ENCODE measurements around the gene IRS2. TPM values are rescaled to one million over a fixed set of nuclear protein-coding genes. Genes with fewer than 3 reads are reported as not detected.

IRS2 gene
- total RNA-seq, 1 donor from 2014 or later = 14.9 TPM

DNA sequence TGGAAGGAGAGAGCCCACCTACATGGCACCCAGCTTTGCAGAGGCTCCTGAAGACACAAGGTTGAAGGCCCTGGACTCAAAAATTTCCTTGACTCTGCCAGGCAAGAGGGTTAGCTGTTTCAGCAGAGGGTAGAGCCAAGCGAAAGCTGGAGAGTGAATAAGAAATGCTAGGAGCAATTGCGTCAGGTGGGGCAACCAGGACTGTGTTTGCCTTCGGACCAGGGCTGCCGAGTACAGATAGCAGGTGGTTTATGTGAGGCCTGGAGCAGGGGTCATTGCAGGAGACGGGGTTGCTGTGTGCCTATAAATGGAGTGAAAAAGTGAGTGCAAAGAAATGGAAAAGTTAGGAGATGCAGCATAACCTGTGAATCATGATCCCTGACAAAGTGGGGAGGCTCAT, 59.1 kb downstream of the IRS2 start:
- no peaks in the 10 kb centered on the region for H3K9me3 ChIP-seq (replicated peaks)
- H3K27ac ChIP-seq (replicated peaks) = no peak overlapping the region
- H3K4me1 ChIP-seq = no peaks in the 10 kb centered on the region
- intact Hi-C loops (cut with micrococcal nuclease) = no loop called here
- TF ChIP-seq, protein P1, sequence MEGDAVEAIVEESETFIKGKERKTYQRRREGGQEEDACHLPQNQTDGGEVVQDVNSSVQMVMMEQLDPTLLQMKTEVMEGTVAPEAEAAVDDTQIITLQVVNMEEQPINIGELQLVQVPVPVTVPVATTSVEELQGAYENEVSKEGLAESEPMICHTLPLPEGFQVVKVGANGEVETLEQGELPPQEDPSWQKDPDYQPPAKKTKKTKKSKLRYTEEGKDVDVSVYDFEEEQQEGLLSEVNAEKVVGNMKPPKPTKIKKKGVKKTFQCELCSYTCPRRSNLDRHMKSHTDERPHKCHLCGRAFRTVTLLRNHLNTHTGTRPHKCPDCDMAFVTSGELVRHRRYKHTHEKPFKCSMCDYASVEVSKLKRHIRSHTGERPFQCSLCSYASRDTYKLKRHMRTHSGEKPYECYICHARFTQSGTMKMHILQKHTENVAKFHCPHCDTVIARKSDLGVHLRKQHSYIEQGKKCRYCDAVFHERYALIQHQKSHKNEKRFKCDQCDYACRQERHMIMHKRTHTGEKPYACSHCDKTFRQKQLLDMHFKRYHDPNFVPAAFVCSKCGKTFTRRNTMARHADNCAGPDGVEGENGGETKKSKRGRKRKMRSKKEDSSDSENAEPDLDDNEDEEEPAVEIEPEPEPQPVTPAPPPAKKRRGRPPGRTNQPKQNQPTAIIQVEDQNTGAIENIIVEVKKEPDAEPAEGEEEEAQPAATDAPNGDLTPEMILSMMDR (IDR thresholded peaks at IDR 0.05; ENCODE audit: borderline replicate concordance) = no peak
- peaks cover 35% of the 10 kb centered on the region for H3K27me3 ChIP-seq (ENCODE audit: low read depth)
- H3K4me3 ChIP-seq = no peak overlapping the region
- no peak for DNase-seq
- H3K36me3 ChIP-seq = no peaks in the 10 kb centered on the region

DNA sequence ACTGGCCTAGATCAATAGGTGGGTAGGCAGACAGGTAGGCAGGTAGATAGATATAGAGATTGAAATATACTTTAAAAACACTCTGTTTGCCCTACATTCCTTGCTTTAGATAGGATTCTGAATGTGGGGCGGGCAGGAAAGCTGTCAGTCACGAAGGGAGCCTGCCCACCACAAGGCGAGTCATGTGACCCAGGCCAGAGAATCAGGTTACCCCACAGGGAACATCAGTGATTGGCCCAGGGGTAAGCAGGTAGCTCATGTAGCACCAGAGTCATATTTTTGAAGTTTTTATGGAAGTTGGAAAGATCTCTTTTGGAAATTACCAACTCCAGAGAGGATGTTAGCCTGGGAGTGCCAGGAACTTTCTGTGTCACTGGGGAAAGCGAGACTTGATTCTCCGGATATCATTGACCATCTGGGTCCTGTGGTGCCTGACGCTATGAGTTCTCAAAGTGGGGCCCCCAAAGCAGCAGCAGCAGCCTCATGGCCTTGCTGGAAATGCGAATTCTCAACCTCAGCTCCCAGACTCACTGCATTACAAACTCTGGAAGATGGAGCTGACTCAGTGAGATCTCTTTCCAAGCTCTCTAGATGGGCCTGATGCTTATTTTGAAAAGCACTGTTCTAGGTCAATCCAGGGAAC, 60.3 kb downstream of the IRS2 start:
- H3K27me3 ChIP-seq (ENCODE audit: low read depth) = peaks cover 31% of the 10 kb centered on the region
- no peaks in the 10 kb centered on the region for H3K4me1 ChIP-seq
- H3K9me3 ChIP-seq (replicated peaks) = no peaks in the 10 kb centered on the region
- no peaks in the 10 kb centered on the region for H3K36me3 ChIP-seq
- TF ChIP-seq, protein P1 (IDR thresholded peaks at IDR 0.05; ENCODE audit: borderline replicate concordance) = no peak
- intact Hi-C loops (cut with micrococcal nuclease) = no loop called here
- DNase-seq = no peak
- no peak overlapping the region for H3K27ac ChIP-seq (replicated peaks)
- no peak overlapping the region for H3K4me3 ChIP-seq

DNA sequence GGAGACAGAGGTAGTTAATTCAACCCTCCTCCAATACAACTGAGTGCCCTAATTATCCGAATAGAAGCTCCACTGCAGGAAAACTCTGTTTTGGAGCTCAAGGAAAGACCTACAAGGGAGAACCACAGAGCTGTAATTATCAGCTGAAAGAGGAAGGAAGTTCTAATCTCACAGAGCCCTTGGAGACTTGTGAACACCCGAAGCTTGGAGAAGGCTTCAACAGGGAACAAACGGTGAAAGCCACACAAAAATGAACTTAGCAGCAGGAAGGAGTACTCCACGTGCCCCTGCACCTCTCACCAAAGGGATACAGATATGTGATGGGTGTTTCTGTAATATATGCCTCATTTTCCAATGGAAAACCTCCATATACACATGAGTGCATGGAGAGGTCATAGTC, 61.1 kb downstream of the IRS2 start:
- TF ChIP-seq, protein P1 (IDR thresholded peaks at IDR 0.05; ENCODE audit: borderline replicate concordance) = no peak
- Histone ChIP-seq H3K4me3 (no peak overlapping the region), H3K36me3 (no peaks in the 10 kb centered on the region), H3K4me1 (no peaks in the 10 kb centered on the region), H3K9me3 (replicated peaks) (no peaks in the 10 kb centered on the region), H3K27me3 (ENCODE audit: low read depth) (peaks cover 23% of the 10 kb centered on the region), H3K27ac (replicated peaks) (no peak overlapping the region)
- intact Hi-C loops (cut with micrococcal nuclease) = no loop called here
- no peak for DNase-seq

DNA sequence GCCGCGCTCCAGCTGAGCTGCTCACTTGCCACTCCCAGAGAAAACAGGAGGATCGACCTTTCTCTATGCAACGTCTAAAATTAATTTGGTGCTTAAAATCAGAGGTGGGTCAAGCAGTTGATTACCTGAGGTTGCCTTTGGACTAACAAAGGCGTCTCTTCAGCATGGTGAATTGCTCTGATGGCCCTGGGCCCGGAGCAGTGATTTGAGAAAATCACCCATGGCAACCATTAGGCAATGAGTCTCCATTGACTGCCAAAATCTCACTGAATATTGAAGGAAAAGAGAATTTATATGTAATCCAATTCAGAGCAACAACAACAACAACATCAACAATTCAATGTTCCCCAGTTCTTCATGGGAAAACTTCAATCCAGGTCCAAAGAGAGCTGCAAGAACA, 61.8 kb downstream of the IRS2 start:
- H3K36me3 ChIP-seq = no peaks in the 10 kb centered on the region
- no peak overlapping the region for H3K27ac ChIP-seq (replicated peaks)
- no peaks in the 10 kb centered on the region for H3K9me3 ChIP-seq (replicated peaks)
- no peak for DNase-seq
- TF ChIP-seq, protein P1 (IDR thresholded peaks at IDR 0.05; ENCODE audit: borderline replicate concordance) = no peak
- H3K27me3 ChIP-seq (ENCODE audit: low read depth) = peaks cover 16% of the 10 kb centered on the region
- no peaks in the 10 kb centered on the region for H3K4me1 ChIP-seq
- intact Hi-C loops (cut with micrococcal nuclease) = no loop called here
- no peak overlapping the region for H3K4me3 ChIP-seq

DNA sequence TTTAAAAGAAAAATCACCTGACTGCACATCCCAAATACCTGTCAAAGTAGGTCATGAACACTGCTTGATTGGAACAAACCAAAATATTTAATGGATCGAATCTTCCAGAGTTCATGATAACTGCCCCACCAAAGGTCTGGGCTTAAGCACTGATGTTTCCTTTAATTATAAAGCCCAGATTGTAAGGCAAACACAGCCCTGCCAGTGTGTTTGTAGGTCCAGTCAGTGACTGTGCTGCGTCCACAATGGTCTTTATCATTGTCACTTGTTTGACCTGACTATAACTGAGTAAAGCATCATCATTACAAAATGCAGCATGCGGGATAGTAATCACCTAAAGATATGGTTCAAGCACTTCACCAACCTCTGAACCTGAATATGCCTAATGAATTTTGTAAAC, 63.3 kb downstream of the IRS2 start:
- Histone ChIP-seq H3K4me1 (no peaks in the 10 kb centered on the region), H3K27ac (replicated peaks) (no peak overlapping the region), H3K36me3 (no peaks in the 10 kb centered on the region), H3K4me3 (no peak overlapping the region), H3K27me3 (ENCODE audit: low read depth) (peaks cover under 1% of the 10 kb centered on the region), H3K9me3 (replicated peaks) (no peaks in the 10 kb centered on the region)
- intact Hi-C loops (cut with micrococcal nuclease) = no loop called here
- TF ChIP-seq, protein P1 (IDR thresholded peaks at IDR 0.05; ENCODE audit: borderline replicate concordance) = no peak
- no peak for DNase-seq

Measured in left ventricle myocardium inferior (tissue), 1 donor.